HG03460 (cell line): Measurements from ENCODE around the gene GALK2.
"Not testable (repeated sequence)": the region's sequence is repeated elsewhere in the genome, so short reads cannot be mapped to it uniquely, and the experiment has no call there.

ENCODE experiments used
- ATAC-seq: cut with Tn5 transposase; IDR thresholded peaks from one replicate; pipeline ENCODE4 v1.9.1; 2021; ENCODE audit not compliant: unreplicated experiment

The GALK2 gene

DNA sequence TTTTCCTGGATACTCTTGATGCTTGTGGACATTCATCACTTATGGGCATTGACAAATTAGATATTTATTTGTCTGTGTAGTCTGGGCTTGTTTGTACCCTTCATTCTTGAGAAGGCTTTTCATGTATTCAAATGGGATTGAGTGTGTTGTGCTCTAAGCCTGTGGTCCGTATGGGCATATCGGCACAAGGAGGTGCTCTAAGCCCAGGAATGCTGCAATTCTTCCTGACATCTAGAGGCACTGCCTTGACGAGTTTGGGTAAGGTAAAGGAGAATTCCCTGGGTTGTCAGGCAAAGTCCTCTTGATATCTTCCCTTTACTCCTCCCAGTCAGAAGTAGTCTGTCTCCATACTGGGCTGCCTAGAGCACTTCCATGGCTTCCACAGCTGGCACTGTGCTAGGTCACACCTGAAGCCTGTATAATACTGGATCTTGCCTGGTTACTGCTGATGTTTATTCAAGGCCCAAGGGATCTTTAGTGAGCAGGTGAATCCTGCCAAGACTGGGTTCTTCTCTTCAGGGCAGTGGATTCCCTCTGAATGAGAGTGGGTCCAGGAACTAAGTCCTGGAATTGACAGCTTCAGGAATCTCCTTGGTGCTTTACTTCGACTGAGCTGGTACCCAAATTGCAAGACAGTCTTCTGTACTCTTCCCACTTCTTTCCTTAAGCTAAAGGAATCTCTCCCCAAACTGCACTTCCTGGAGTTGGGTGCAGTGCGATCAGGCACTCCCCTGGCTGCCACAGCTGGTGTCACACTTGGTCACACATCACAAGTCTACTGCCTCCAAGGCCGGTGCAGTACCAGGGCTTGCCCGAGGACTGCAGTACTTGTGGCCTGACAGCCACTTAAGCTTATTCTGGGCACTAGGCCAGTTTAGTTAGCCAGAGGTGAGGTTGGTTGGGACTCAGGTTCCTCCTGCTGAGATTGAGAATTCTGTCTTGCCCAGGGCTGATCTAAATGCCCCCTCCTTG is 46.0 kb downstream of the GALK2 start:
- ATAC-seq, result peak; percentile 100

GRCh38 chr15:49223536-49224274 is 53.7 kb downstream of the GALK2 start:
- ATAC-seq, result no peak

- ATAC-seq, result no peak
Observed at GRCh38 chr15:49225572-49226281, 55.7 kb downstream of the GALK2 start.

- no peak for ATAC-seq
Observed at GRCh38 chr15:49227602-49228001, 57.6 kb downstream of the GALK2 start.

GRCh38 chr15:49229922-49230321 is 59.9 kb downstream of the GALK2 start:
- no peak for ATAC-seq

DNA sequence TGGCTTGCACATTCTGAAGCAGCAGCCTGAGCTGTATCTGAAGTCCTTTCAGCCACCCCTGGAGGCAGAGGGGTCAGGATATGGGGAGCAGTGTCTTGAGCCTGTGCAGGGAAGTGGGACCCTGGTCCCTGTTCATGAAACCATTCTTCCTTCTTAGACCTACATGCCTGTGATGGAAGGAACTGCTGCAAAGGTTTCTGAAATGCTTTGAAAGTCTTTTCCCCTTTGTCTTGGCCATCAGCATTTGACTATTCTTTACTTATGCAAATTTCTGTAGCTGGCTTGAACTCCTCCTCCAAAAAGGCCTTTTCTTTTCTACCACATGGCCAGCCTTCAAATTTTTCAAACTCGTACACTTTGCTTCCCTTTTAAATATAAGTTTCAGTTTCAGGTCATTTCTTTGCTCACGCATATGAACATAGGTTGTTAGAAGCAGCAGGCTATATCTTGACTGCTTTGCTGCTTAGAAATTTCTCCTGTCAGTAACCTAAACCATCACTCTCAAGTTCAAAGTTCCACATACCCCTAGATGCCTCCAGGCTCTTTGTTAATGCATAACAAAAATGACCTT is 62.3 kb downstream of the GALK2 start:
- ATAC-seq, result no peak

DNA sequence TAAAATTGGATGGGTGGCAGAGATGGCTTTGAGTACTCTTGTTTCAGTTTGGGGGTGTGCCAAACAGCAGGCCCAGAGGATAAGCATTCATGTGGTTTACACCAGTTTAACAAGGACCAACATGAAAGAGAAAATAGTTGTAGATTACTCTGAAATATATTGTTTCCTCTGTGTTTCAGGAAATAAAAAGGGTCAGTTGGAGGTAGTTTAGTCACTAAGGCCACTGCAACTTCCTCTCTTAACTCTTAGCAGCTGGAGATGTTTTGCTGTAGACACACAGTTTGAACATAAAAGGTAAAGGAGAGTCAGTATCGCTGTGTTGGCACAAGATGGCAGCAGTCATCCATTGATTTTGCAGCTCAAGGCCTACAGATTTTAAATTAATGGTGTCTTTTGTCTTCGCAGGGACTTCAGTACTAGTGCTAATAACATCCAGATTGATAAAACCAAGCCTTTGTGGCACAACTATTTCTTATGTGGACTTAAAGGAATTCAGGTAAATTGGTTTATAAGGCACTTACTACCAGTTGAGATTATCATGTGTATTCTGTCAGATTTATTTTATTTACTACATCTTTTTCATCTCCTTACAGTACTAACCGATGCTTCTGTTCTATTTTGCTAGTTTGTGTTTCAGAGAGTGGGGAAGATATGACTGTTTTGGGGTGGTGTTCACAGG is 65.5 kb downstream of the GALK2 start:
- ATAC-seq, result peak; percentile 90

GRCh38 chr15:49236869-49237268 is 66.8 kb downstream of the GALK2 start:
- ATAC-seq, result no peak

DNA sequence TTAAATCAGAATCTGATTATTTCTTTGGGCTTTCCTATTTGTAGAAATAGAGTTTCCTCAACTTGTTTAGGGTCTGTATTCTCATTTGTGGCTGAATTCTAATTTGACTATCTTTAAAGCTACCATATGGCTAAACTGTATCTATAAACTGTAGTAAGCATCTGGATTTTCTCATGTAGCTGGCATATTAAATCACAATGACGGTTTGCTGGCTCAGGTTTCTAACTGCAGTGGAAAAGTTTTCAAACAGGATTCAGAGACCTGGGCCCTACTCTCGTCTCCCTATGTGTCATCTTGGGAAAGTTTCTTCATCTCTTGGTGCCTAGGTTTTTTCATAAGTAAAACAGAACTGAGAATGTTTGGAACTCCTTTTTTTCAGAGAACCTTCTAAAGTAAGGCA is 68.3 kb downstream of the GALK2 start:
- no peak for ATAC-seq

DNA sequence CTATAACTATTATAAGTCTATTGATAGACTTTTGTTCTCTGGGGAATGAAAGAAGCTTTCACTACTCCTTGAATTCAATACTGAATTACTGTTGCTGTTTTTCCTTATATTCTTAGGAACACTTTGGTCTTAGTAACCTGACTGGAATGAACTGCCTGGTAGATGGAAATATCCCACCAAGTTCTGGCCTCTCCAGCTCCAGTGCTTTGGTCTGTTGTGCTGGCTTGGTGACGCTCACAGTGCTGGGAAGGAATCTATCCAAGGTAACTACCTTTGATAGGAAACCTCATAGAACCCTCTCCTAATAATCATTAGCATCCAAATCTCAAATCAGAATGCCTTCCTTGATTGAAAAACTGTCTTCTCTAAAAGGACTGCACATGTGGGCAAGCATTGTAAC is 69.1 kb downstream of the GALK2 start:
- no peak for ATAC-seq

GRCh38 chr15:49242820-49243219 is 72.8 kb downstream of the GALK2 start:
- ATAC-seq, result no peak

DNA sequence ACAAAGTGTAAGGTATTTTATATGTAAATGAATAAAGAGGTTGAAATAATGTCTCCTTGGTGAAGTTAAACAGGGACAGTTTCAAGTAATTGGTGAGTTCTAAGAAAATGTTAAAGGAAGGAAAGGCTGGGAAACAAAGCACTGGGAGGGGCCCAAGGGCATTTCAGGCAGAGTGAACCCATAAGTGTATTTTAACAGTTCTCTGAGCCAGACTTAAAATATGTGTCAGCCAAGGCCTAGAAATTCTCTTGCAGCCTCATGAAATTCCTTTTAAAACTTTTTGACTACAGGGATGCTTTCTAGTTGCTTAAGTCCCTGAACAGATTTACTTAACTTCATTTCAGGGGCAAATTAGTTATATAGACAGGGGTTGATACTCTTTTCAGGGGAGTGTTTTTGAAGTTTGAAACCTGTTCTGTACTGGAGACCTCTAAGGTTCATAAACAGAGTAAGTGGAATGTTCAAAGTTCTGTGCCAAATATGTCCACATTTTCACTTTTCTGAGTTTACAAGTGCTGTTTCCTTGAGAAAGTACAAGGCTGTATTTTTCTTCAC is 77.6 kb downstream of the GALK2 start:
- no peak for ATAC-seq

- no peak for ATAC-seq
Observed at GRCh38 chr15:49248291-49248690, 78.2 kb downstream of the GALK2 start.

DNA sequence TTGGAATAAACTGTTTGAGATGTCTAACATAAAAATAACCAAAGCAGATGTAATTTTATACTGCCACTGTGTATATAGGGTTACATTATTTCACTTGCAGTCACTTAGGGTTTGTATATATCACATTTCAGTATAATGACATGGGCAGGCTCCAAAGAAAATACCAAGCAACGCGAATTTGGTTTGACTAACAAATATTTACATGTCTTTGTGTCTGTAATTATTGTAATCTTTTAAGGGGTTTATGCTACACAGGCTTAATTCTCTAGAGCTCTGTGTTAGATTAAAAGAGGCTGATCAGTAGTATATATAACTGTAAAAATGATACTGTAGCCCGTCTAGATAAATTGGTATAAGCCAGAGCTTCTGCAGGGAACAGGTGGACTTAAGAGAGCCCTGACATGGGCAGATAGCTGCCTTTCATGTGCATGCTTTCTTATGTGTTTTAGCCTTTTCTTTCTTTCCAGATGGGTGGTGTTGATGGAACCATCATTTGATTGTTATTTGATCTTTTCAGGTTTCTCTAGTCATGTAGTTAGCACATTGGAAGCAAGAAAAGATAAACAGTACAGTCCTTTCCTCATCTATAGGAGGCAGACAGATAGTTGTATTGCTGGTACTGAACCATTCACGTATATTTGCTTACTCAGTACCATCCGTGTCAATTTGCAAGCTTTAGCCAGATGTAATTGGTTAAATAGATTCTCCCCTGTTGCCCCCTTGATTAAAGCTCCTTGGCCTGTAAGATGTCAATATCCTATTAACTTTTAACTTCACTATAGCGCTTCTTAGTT is 86.1 kb downstream of the GALK2 start:
- no peak for ATAC-seq

DNA sequence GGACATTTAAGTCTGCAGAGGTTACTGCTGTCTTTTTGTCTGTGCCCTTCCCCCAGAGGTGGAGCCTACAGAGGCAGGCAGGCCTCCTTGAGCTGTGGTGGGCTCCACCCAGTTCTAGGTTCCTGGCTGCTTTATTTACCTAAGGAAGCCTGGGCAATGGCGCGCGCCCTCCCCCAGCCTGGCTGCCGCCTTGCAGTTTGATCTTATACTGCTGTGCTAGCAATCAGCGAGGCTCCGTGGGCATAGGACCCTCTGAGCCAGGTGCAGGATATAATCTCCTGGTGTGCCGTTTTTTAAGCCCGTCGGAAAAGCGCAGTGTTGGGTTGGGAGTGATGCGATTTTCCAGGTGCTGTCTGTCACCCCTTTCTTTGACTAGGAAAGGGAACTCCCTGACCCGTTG is 95.1 kb downstream of the GALK2 start:
- not testable (repeated sequence) for ATAC-seq

DNA sequence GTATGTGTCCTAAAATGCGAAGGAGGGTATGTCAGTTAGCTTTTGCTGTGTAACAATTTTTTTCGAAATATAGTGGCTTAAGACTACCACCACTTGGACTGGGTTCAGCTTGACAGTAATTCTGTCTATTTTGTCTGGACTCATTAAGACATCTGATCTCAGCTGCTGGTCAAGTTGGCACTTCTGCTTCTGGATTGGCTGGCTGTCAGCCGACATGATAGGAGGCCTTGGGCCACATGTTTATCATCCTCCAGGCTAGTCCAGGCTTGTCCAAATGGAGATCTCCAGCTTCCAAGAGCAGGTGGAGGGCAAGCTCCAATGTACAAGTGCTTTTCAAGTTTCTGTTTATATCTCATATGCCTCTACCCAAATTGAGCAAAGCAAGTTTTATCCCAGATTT is 95.9 kb downstream of the GALK2 start:
- ATAC-seq, result no peak

DNA sequence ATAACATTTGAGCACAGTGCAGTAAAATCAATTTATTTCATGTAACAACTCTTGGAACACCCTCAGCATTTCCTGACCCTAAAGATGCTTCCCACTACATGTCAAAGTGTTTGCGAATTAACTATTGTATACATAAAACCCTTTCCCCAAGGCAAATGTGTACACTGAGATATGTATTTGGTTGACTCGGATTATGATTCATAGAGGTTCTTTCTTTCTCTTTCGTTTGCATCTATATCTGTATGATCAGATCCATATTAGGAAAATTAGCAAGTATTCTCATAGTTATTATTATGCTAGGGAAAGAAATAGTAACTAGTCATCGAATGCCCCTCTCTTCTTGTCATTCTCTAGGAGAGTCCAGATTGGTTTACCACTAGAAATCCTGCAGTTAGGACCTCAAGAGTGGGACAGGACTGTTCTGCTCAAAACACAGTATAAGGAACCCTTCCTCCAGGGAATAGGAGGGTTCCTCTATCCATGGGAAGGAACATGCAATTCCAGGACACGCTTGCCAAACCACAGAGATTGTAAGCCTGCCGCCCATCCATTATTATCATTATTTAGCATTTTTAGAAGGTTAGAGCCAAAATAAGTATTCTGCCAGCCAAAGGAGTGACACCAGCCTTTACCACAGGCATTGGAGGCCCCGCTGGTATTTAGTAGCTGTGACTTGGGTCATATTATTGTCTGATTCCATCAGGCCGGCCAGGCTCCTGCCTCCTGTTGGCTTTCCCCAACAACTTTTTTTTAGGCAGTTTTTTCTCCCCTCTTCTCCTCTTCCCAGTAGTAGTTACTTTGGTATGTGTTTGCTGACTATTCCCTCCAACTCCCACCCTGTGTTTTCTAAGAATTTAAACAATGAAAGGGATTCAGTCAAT is 100.7 kb downstream of the GALK2 start:
- no peak for ATAC-seq

DNA sequence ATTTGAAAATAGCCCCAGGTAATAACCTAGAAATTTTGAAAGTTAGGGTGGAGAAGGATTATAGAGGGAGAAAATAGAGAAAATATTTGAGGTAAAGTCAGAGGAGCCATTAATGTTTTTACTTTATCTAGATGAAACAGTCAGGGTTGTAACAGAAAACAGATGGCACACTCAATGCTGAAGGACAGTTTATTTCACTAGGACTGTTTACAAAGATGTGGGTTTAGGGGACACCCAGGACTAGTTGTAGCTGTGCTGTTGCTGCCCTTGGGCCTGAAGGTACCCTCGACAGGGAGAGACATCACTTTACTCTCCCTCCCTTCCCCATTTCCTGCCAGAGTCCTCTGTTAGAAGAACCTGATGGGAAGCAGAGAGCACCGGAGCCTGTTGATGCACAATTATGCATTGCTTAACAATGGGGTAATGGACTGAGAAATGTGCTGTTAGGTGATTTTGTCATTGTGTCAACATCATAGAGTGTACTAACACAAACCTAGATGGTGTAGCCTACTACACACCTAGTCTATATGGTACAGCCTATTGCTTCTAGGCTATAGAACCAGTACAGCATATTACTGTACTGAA is 103.8 kb downstream of the GALK2 start:
- no peak for ATAC-seq
